HCT116 (cell line): Measurements from ENCODE around the gene BARX1. TPM values are rescaled to one million over a fixed set of nuclear protein-coding genes. Genes with fewer than 3 reads are reported as not detected.

Source experiments
- ATAC-seq: fragments of 200-7000 bp; cut with Tn5 transposase; 2 replicates; pipeline ENCODE4 v1.9.1; 2020; ENCODE audit warnings: mild to moderate bottlenecking, moderate library complexity
- BruUV-seq: library from RNA; stranded (reverse); fragments of 400-500 nt; replicated peaks from 2 replicates; lab custom pipeline; 2021; lab: Mats Ljungman, UMichigan
- CTCF ChIA-PET: fragments of 300-600 bp; sonication (Branson Sonifier 250); formaldehyde crosslinking; loops from one replicate; lab custom pipeline; 2021; ENCODE audit warnings: antibody characterized with exemption; lab: Charles Lee
- POLR2A ChIA-PET: fragments of 300-600, 350-600 bp; sonication (Branson Sonifier 250); formaldehyde crosslinking; loops from one replicate; lab custom pipeline; 2021; ENCODE audit warnings: antibody characterized with exemption; lab: Charles Lee
- RAD21 ChIA-PET, 2 experiments: fragments of 300-600 bp; sonication (Branson Sonifier 250); formaldehyde crosslinking; loops; one replicate each; lab custom pipeline; 2023; ENCODE audit warnings: low total read pairs in 2 of 2; ENCODE audit not compliant: uncharacterized antibody in 2 of 2, unreplicated experiment in 2 of 2, low non-redundant PET in 1 of 2; lab: Charles Lee
- DNase-seq: peaks from one replicate; pipeline ENCODE4 v3.0.0-alpha.2; 2010; ENCODE audit warnings: low read depth, low spot score
- H2AFZ ChIP-seq: fragments of 200-600 bp; shearing (Covaris generic), sonication (generic); 2 replicates; pipeline ENCODE4 v1.6.1; 2017; ENCODE audit warnings: low read depth, mixed run types, mixed read lengths, antibody characterized with exemption, low read length; ENCODE audit not compliant: poor library complexity, severe bottlenecking
- H3K27ac ChIP-seq: 2 replicates; pipeline ENCODE4 v1.5.1; 2012; ENCODE audit warnings: low read depth, low read length
- H3K27me3 ChIP-seq: fragments of 200-600 bp; sonication (generic); 2 replicates; pipeline ENCODE4 v1.6.1; 2016; ENCODE audit warnings: mixed run types, low read length, mixed read lengths; ENCODE audit not compliant: insufficient read depth
- H3K36me3 ChIP-seq, 2 experiments: fragments of 200-500 bp in 1 of 2; fragments of 200-600 bp in 1 of 2; sonication (Bioruptor generic) in 1 of 2; sonication (generic) in 1 of 2; 2 replicates each; pipeline versions ENCODE4 v1.5.1 to v1.6.1; 2014 to 2016; ENCODE audit warnings: low read length in 2 of 2, inconsistent platforms in 1 of 2, mixed read lengths in 1 of 2, mixed run types in 1 of 2; ENCODE audit not compliant: insufficient read depth in 2 of 2, control insufficient read depth in 1 of 2
- H3K4me1 ChIP-seq, 2 experiments: fragments of 200-600 bp in 1 of 2; sonication (generic) in 1 of 2; 2 replicates each; pipeline versions ENCODE4 v1.5.1 to v1.6.1; 2012 to 2017; ENCODE audit warnings: low read length in 2 of 2, inconsistent platforms in 1 of 2, mild to moderate bottlenecking in 1 of 2, mixed read lengths in 1 of 2, mixed run types in 1 of 2, moderate library complexity in 1 of 2; ENCODE audit not compliant: insufficient read depth in 2 of 2, control insufficient read depth in 1 of 2
- H3K4me2 ChIP-seq: fragments of 200-600 bp; sonication (generic); 2 replicates; pipeline ENCODE4 v1.6.1; 2017; ENCODE audit warnings: mixed run types, low read length, mixed read lengths
- H3K4me3 ChIP-seq, 2 experiments: fragments of 200-600 bp in 1 of 2; sonication (generic) in 1 of 2; replicated peaks in 1 of 2; 2 replicates each; pipeline ENCODE4 v1.5.1; 2011 to 2016; ENCODE audit warnings: low read length in 2 of 2, control low read depth in 1 of 2, low read depth in 1 of 2, mild to moderate bottlenecking in 1 of 2, mixed read lengths in 1 of 2, mixed run types in 1 of 2
- H3K79me2 ChIP-seq: fragments of 200-600 bp; sonication (generic); 2 replicates; pipeline ENCODE4 v1.6.1; 2017; ENCODE audit warnings: mild to moderate bottlenecking, mixed run types, low read length, moderate library complexity, mixed read lengths; ENCODE audit not compliant: insufficient read depth
- H3K9ac ChIP-seq: fragments of 200-600 bp; sonication (generic); 2 replicates; pipeline ENCODE4 v1.6.1; 2016; ENCODE audit warnings: low read length, mixed read lengths
- H3K9me2 ChIP-seq: fragments of 200-600 bp; sonication (generic), shearing (Covaris generic); 2 replicates; pipeline ENCODE4 v1.6.1; 2017; ENCODE audit warnings: mixed run types, mild to moderate bottlenecking, moderate library complexity; ENCODE audit not compliant: insufficient read depth
- H3K9me3 ChIP-seq, 2 experiments: fragments of 200-500 bp in 1 of 2; fragments of 200-600 bp in 1 of 2; sonication (Bioruptor generic) in 1 of 2; sonication (generic) in 1 of 2; 2 replicates each; pipeline ENCODE4 v1.6.1; 2014 to 2017; ENCODE audit warnings: low read length in 2 of 2, mixed read lengths in 2 of 2, inconsistent platforms in 1 of 2, low read depth in 1 of 2, mild to moderate bottlenecking in 1 of 2, mixed run types in 1 of 2, moderate library complexity in 1 of 2; ENCODE audit not compliant: control insufficient read depth in 1 of 2, insufficient read depth in 1 of 2
- H4K20me1 ChIP-seq: fragments of 200-600 bp; sonication (generic), shearing (Covaris generic); 2 replicates; pipeline ENCODE4 v1.6.1; 2017; ENCODE audit warnings: mixed run types, mild to moderate bottlenecking, moderate library complexity; ENCODE audit not compliant: insufficient read depth
- CBX3 ChIP-seq: IDR thresholded peaks from 2 replicates; pipeline ENCODE4 v1.6.1; 2012; ENCODE audit warnings: low read depth
- CEBPB ChIP-seq: IDR thresholded peaks from 2 replicates; pipeline ENCODE4 v1.6.1; 2012; ENCODE audit warnings: low read depth
- EGR1 ChIP-seq: IDR thresholded peaks from 2 replicates; pipeline ENCODE4 v1.6.1; 2012; ENCODE audit warnings: low read depth
- ELF1 ChIP-seq: IDR thresholded peaks from 2 replicates; pipeline ENCODE4 v1.6.1; 2012; ENCODE audit warnings: low read depth, borderline replicate concordance
- EZH2 ChIP-seq: fragments of 200-600 bp; sonication (generic); IDR thresholded peaks from 2 replicates; pipeline ENCODE4 v1.6.1; 2017; ENCODE audit warnings: antibody characterized with exemption, mixed run types
- EZH2phosphoT487 ChIP-seq: fragments of 200-600 bp; IDR thresholded peaks from 2 replicates; pipeline ENCODE4 v1.6.1; 2018; ENCODE audit warnings: antibody characterized with exemption, borderline replicate concordance
- FOSL1 ChIP-seq: IDR thresholded peaks from 2 replicates; pipeline ENCODE4 v1.6.1; 2012; ENCODE audit warnings: low read depth
- JUND ChIP-seq: IDR thresholded peaks from 2 replicates; pipeline ENCODE4 v1.6.1; 2012
- MAX ChIP-seq: IDR thresholded peaks from 2 replicates; pipeline ENCODE4 v1.6.1; 2012
- POLR2A ChIP-seq: IDR thresholded peaks from 2 replicates; pipeline ENCODE4 v1.7.0; 2011; ENCODE audit warnings: borderline replicate concordance; ENCODE audit not compliant: insufficient read depth, insufficient read length; ENCODE audit errors: extremely low read depth
- POLR2AphosphoS5 ChIP-seq: IDR thresholded peaks from 2 replicates; pipeline ENCODE4 v1.6.1; 2011; ENCODE audit warnings: mild to moderate bottlenecking, low read depth, low read length, moderate library complexity
- RAD21 ChIP-seq: IDR thresholded peaks from 2 replicates; pipeline ENCODE4 v1.6.1; 2012; ENCODE audit warnings: low read depth, mild to moderate bottlenecking
- SIN3A ChIP-seq: IDR thresholded peaks from 2 replicates; pipeline ENCODE4 v1.6.1; 2012; ENCODE audit warnings: low read depth
- SP1 ChIP-seq: IDR thresholded peaks from 2 replicates; pipeline ENCODE4 v1.6.1; 2012; ENCODE audit warnings: low read depth
- TCF7L2 ChIP-seq: IDR thresholded peaks from 2 replicates; pipeline ENCODE4 v1.7.0; 2011; ENCODE audit warnings: borderline replicate concordance, inconsistent platforms; ENCODE audit not compliant: insufficient read depth, insufficient read length; ENCODE audit errors: extremely low read depth
- YY1 ChIP-seq: IDR thresholded peaks from 2 replicates; pipeline ENCODE4 v1.6.1; 2011; ENCODE audit warnings: low read length, low read depth, moderate library complexity, mild to moderate bottlenecking; ENCODE audit not compliant: insufficient replicate concordance; ENCODE audit errors: extremely low read depth
- ZBTB33 ChIP-seq: IDR thresholded peaks from 2 replicates; pipeline ENCODE4 v1.6.1; 2011; ENCODE audit warnings: mild to moderate bottlenecking, low read length, moderate library complexity; ENCODE audit not compliant: insufficient replicate concordance; ENCODE audit errors: extremely low read depth
- ZFX ChIP-seq: fragments of 450-650 bp; IDR thresholded peaks from 2 replicates; pipeline ENCODE4 v1.6.1; 2017
- intact Hi-C: fragments of 100-400 bp; cut with micrococcal nuclease; formaldehyde crosslinking; loops from 2 replicates; pipeline ENCODE4 v1.10.0; 2022
- total RNA-seq: library from RNA; stranded (reverse); gene quantifications from one replicate; pipeline ENCODE4 v1.2.1, GENCODE V29; 2021; ENCODE audit not compliant: unreplicated experiment
- TF ChIP-seq, protein P1 (sequence below): IDR thresholded peaks from 2 replicates; pipeline ENCODE4 v1.6.1; 2012; ENCODE audit warnings: low read depth

BARX1 gene
- total RNA-seq, 1 experiment from 2014 or later, result not detected

DNA sequence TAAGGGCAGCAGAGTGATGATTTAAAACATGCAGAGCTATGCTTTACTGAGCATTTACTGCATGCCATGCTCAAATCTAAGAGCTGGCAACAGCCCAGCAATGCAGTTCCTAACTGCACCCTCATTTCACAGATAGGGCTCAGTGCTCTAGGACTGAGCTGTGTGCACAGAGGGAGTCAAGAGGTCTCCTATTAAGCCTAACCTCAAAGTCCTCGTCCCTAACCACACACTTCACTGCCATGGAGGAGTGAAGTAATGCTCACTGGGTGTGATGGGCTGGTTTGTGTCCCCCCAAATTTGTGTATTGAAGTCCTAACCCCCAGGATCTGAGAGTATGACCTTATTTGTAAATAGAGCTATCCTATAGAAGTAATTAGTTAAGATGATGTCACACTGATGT, 25.9 kb downstream of the BARX1 start:
- H3K4me3 ChIP-seq, result no peak overlapping the region
- no peaks in the 10 kb centered on the region for H4K20me1 ChIP-seq
- H3K9me2 ChIP-seq, result no peaks in the 10 kb centered on the region
- peaks cover 26% of the 10 kb centered on the region; the same call in 1 of the 2 replicates for H3K27me3 ChIP-seq
- no peaks in the 10 kb centered on the region for H3K36me3 ChIP-seq
- ChIA-PET POLR2A (no interaction called here), RAD21 (no interaction called here), CTCF (interaction anchor here (0.9 kb wide), 1 partner anchor 70 kb away, joined by 3 read pairs; no protein-coding TSS in a partner anchor)
- TF ChIP-seq CEBPB (no peak), EZH2 (no peak), RAD21 (no peak), MAX (no peak), EZH2phosphoT487 (no peak), CBX3 (no peak), JUND (no peak), FOSL1 (no peak), SIN3A (no peak), YY1 (no peak), EGR1 (no peak), ZFX (no peak), TCF7L2 (no peak), POLR2AphosphoS5 (no peak), ELF1 (no peak), SP1 (no peak), POLR2A (no peak), ZBTB33 (no peak)
- TF ChIP-seq, protein P1, sequence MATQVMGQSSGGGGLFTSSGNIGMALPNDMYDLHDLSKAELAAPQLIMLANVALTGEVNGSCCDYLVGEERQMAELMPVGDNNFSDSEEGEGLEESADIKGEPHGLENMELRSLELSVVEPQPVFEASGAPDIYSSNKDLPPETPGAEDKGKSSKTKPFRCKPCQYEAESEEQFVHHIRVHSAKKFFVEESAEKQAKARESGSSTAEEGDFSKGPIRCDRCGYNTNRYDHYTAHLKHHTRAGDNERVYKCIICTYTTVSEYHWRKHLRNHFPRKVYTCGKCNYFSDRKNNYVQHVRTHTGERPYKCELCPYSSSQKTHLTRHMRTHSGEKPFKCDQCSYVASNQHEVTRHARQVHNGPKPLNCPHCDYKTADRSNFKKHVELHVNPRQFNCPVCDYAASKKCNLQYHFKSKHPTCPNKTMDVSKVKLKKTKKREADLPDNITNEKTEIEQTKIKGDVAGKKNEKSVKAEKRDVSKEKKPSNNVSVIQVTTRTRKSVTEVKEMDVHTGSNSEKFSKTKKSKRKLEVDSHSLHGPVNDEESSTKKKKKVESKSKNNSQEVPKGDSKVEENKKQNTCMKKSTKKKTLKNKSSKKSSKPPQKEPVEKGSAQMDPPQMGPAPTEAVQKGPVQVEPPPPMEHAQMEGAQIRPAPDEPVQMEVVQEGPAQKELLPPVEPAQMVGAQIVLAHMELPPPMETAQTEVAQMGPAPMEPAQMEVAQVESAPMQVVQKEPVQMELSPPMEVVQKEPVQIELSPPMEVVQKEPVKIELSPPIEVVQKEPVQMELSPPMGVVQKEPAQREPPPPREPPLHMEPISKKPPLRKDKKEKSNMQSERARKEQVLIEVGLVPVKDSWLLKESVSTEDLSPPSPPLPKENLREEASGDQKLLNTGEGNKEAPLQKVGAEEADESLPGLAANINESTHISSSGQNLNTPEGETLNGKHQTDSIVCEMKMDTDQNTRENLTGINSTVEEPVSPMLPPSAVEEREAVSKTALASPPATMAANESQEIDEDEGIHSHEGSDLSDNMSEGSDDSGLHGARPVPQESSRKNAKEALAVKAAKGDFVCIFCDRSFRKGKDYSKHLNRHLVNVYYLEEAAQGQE, result no peak
- H3K79me2 ChIP-seq, result no peaks in the 10 kb centered on the region
- ATAC-seq, result no peak
- H3K9me3 ChIP-seq, result no peaks in the 10 kb centered on the region
- BruUV-seq, result no TSS peak
- H3K4me1 ChIP-seq, result no peaks in the 10 kb centered on the region
- DNase-seq, result no peak
- intact Hi-C loops, result no loop called here
- H3K4me2 ChIP-seq, result no peak overlapping the region
- H3K27ac ChIP-seq, result no peak overlapping the region
- no peak overlapping the region for H3K9ac ChIP-seq
- H2AFZ ChIP-seq, result no peak overlapping the region
